GM19438 (cell line): ENCODE data around the gene GNAI2.

Source experiments
- ATAC-seq: cut with Tn5 transposase; IDR thresholded peaks from one replicate; pipeline ENCODE4 v1.9.1; 2021; ENCODE audit warnings: low read depth; ENCODE audit not compliant: unreplicated experiment

Gene GNAI2

GRCh38 chr3:50295553-50296431, 59.8 kb downstream of the GNAI2 start:
- no peak for ATAC-seq

DNA sequence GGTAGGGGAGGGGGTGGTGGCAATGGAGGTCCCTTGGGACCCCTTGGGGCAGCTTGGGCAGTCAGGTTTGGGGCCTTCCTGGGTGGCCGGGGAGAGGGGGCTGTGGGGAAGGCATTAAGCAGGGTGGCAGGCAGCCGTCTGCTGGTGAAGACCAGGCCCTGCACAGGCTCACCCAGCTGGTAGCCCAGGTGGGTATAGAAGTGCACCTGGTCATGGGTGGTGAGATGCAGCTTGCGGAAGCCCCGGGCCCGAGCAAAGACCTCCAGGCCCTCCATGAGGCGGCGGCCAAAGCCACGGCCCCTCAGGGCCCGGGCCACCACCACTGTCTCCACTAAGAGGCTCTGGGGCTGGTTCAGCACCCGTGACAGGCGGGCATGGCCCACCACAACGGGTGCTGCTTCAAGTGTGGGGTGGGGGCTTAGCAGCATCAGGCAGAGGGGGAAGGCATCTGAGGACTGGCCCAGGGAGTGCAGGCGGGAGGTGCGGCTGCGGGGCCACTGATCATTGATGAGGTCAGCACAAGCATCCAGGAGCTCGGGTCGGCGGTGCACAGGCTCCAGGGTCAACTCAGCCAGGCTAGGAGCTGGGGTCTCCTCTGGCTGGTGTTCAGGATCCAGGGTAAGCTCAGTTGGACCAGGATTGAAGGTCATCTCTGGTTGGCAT, 60.8 kb downstream of the GNAI2 start:
- ATAC-seq, result no peak

DNA sequence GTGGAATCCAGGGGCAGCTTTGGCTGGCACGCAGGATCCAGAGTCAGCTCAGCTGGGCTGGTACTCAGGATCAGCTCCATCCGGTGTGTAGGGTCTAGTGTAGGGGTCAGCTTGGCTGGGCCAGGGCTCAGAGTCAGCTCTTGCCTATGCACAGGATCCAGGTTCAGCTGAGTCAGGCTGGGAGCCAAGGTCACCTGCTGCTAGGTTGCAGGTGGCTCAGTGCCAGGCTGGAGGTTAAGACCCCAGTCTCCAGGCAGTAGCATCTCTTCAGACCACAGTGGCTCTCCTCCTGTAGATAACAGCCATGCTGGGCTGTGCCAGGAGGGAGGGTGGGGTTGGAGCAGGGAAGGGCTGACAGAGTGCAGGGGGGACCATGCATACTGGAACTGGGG, 61.4 kb downstream of the GNAI2 start:
- no peak for ATAC-seq

GRCh38 chr3:50297896-50298725, 62.1 kb downstream of the GNAI2 start:
- ATAC-seq, result no peak

GRCh38 chr3:50298836-50299637, 63.0 kb downstream of the GNAI2 start, which contains the start of the genes HYAL3 and NAA80:
Gene HYAL3 (minus strand): TSS chr3:50299405. CDS start chr3:50295602, 3,803 bp downstream.
Gene NAA80 (minus strand): TSS chr3:50299405. CDS start chr3:50297463, 1,942 bp downstream.
- peak; percentile 82 for ATAC-seq

GRCh38 chr3:50299638-50299928, 63.6 kb downstream of the GNAI2 start:
- no peak for ATAC-seq

GRCh38 chr3:50299929-50300680, 64.1 kb downstream of the GNAI2 start:
- ATAC-seq, result no peak

DNA sequence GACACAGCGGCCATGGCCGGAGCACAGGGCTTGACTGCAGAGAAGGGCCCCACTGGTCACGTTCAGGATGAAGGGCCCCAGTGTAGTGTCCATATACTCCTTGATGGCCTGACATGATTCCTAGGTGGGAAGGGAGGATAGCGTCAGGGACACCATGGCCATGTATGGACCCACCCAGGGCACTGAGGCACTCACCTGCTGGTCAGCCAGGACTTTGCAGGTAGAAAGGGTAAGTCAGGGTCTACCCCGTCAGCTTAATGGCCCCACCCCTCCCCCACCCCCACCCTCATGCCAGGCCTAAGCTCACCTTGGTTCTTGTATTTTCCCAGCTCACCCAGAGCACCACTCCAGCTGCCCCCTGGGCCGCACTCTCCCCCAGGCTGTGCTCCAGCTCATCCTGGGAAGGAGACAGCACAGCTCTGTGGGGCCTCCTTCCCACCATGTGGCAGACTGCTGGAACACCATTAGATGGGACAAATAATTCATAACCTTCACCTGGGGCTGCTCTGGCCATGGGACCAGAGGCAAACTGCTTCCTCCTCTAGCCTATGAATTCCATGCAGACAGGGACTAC, 64.8 kb downstream of the GNAI2 start:
- ATAC-seq, result no peak

- ATAC-seq, result no peak
Observed at GRCh38 chr3:50302095-50303012, 66.3 kb downstream of the GNAI2 start.

- ATAC-seq, result no peak
Observed at GRCh38 chr3:50303013-50303815, 67.2 kb downstream of the GNAI2 start, which contains the start of gene HYAL1. Gene HYAL1 (minus strand): TSS chr3:50303574. CDS start chr3:50302956, 618 bp downstream.

GRCh38 chr3:50304601-50305000, 68.6 kb downstream of the GNAI2 start:
- ATAC-seq, result no peak
